Fibroblast of lung (primary cell): Measurements from ENCODE around the gene RPS16. TPM values are rescaled to one million over a fixed set of nuclear protein-coding genes. Genes with fewer than 3 reads are reported as not detected.

Source experiments
- DNase-seq, 2 donors: peaks; one replicate each; pipeline versions ENCODE4 v3.0.0 to v3.0.0-alpha.2; 2010; ENCODE audit warnings: low read depth in 2 of 2
- H2AFZ ChIP-seq: 2 replicates; pipeline ENCODE4 v1.5.1; 2012; ENCODE audit warnings: low read length, control low read depth, inconsistent platforms
- H3K27ac ChIP-seq: 2 replicates; pipeline ENCODE4 v1.5.1; 2011; ENCODE audit warnings: low read length, control low read depth; ENCODE audit not compliant: insufficient read depth
- H3K27me3 ChIP-seq: 2 replicates; pipeline ENCODE4 v1.5.1; 2011; ENCODE audit warnings: mild to moderate bottlenecking, low read length; ENCODE audit not compliant: control insufficient read depth, insufficient read depth
- H3K36me3 ChIP-seq: 2 replicates; pipeline ENCODE4 v1.5.1; 2011; ENCODE audit warnings: low read length; ENCODE audit not compliant: control insufficient read depth, insufficient read depth
- H3K4me1 ChIP-seq: 2 replicates; pipeline ENCODE4 v1.5.1; 2011; ENCODE audit warnings: low read length; ENCODE audit not compliant: control insufficient read depth, insufficient read depth; ENCODE audit errors: extremely low read depth
- H3K4me2 ChIP-seq: 2 replicates; pipeline ENCODE4 v1.5.1; 2011; ENCODE audit warnings: low read length, control low read depth; ENCODE audit not compliant: insufficient read depth; ENCODE audit errors: extremely low read depth
- H3K4me3 ChIP-seq, 4 experiments: fragments of 200-600 bp in 1 of 4; sonication (generic) in 1 of 4; replicated peaks in 1 of 4; 2 replicates each; pipeline ENCODE4 v1.5.1; 2011 to 2016; ENCODE audit warnings: low read length in 4 of 4, low read depth in 3 of 4, mild to moderate bottlenecking in 3 of 4, control low read depth in 2 of 4, inconsistent platforms in 1 of 4, mixed read lengths in 1 of 4; ENCODE audit not compliant: insufficient read depth in 1 of 4; ENCODE audit errors: control extremely low read depth in 1 of 4
- H3K79me2 ChIP-seq: 2 replicates; pipeline ENCODE4 v1.5.1; 2012; ENCODE audit warnings: mild to moderate bottlenecking, low read length, inconsistent platforms; ENCODE audit not compliant: control insufficient read depth, insufficient read depth
- H3K9ac ChIP-seq: 2 replicates; pipeline ENCODE4 v1.5.1; 2011; ENCODE audit warnings: mild to moderate bottlenecking, low read length, control low read depth; ENCODE audit not compliant: insufficient read depth
- H3K9me3 ChIP-seq: 2 replicates; pipeline ENCODE4 v1.5.1; 2012; ENCODE audit warnings: low read depth, low read length; ENCODE audit not compliant: control insufficient read depth, insufficient read depth
- H4K20me1 ChIP-seq: 2 replicates; pipeline ENCODE4 v1.5.1; 2011; ENCODE audit warnings: low read length; ENCODE audit not compliant: control insufficient read depth, insufficient read depth; ENCODE audit errors: extremely low read depth
- CTCF ChIP-seq, 2 donors: IDR thresholded peaks in 1 of 2; conservative IDR thresholded peaks in 1 of 2; 1 replicate in 1 of 2; 2 replicates in 1 of 2; pipeline ENCODE4 v1.5.1; 2011 to 2012; ENCODE audit warnings: low read length in 2 of 2, control low read depth in 1 of 2, inconsistent platforms in 1 of 2, low read depth in 1 of 2, mild to moderate bottlenecking in 1 of 2
- EZH2 ChIP-seq: IDR thresholded peaks from 2 replicates; pipeline ENCODE4 v1.5.1; 2012; ENCODE audit warnings: low read length, control low read depth, mild to moderate bottlenecking; ENCODE audit errors: missing control alignments
- polyA plus RNA-seq, 2 donors: library from polyadenylated mRNA; depleted of rRNA in 1 of 2; stranded (reverse) in 1 of 2; unstranded in 1 of 2; fragments of >200 nt; gene quantifications; 2 replicates each; pipeline ENCODE4 v1.2.1, GENCODE V29; 2011 to 2012; ENCODE audit warnings: missing spikeins in 1 of 2
- total RNA-seq: library from RNA; depleted of rRNA; stranded (reverse); fragments of >200 nt; gene quantifications from 2 replicates; pipeline ENCODE4 v1.2.1, GENCODE V29; 2014

RPS16 gene
- total and polyA plus RNA-seq, 2 donors (not counting 1 experiment from before 2014, with no cell fraction given): 149 to 1,704 TPM

GRCh38 chr19:39410831-39411080, 25.0 kb downstream of the RPS16 start:
- Histone ChIP-seq H3K27me3 (no peaks in the 10 kb centered on the region), H2AFZ (no peak overlapping the region), H3K9me3 (no peaks in the 10 kb centered on the region), H4K20me1 (peaks cover 6% of the 10 kb centered on the region), H3K4me1 (peaks cover 19% of the 10 kb centered on the region), H3K79me2 (peaks cover 49% of the 10 kb centered on the region), H3K4me2 (peak overlapping the region; percentile 76), H3K4me3 (peak overlapping the region in 3 of 4 experiments; percentile 40 to 98 (median 47)), H3K27ac (peak overlapping the region; percentile 97), H3K36me3 (peaks cover 15% of the 10 kb centered on the region), H3K9ac (peak overlapping the region; percentile 98)
- TF ChIP-seq CTCF (conservative IDR thresholded peaks at IDR 0.05 in 1 of 2, IDR thresholded peaks at IDR 0.05 in 1 of 2; ENCODE audit: low read depth in 1 of 2, low read length in 2 of 2): no peak
- TF ChIP-seq EZH2: no peak
- no peak for DNase-seq

- H3K9me3 ChIP-seq: no peaks in the 10 kb centered on the region
- peak overlapping the region; percentile 97 for H3K27ac ChIP-seq
- peaks cover 52% of the 10 kb centered on the region for H3K79me2 ChIP-seq
- peak overlapping the region; percentile 40 to 98 (median 72) for H3K4me3 ChIP-seq
- peak overlapping the region; percentile 76 for H3K4me2 ChIP-seq
- H2AFZ ChIP-seq: no peak overlapping the region
- DNase-seq: peak; percentile 73 to 91
- H3K36me3 ChIP-seq: peaks cover 15% of the 10 kb centered on the region
- H3K27me3 ChIP-seq: no peaks in the 10 kb centered on the region
- H3K4me1 ChIP-seq: peaks cover 18% of the 10 kb centered on the region
- peak overlapping the region; percentile 98 for H3K9ac ChIP-seq
- no peak for TF ChIP-seq EZH2
- peaks cover 6% of the 10 kb centered on the region for H4K20me1 ChIP-seq
Measured at GRCh38 chr19:39410017-39410830, 25.5 kb downstream of the RPS16 start.

GRCh38 chr19:39409208-39410016, 26.3 kb downstream of the RPS16 start:
- Histone ChIP-seq H3K36me3 (peaks cover 12% of the 10 kb centered on the region), H3K27me3 (no peaks in the 10 kb centered on the region), H3K9me3 (no peaks in the 10 kb centered on the region), H3K9ac (peak overlapping the region; percentile 98), H3K27ac (peak overlapping the region; percentile 97), H2AFZ (no peak overlapping the region), H3K4me2 (peak overlapping the region; percentile 83), H3K4me3 (peak overlapping the region; percentile 79 to 98 (median 96)), H3K79me2 (peaks cover 43% of the 10 kb centered on the region), H4K20me1 (peaks cover 6% of the 10 kb centered on the region), H3K4me1 (peaks cover 14% of the 10 kb centered on the region)
- DNase-seq: peak in 1 of 2 donors; percentile 60
- no peak for TF ChIP-seq CTCF (conservative IDR thresholded peaks at IDR 0.05 in 1 of 2, IDR thresholded peaks at IDR 0.05 in 1 of 2; ENCODE audit: low read depth in 1 of 2, low read length in 2 of 2)
- TF ChIP-seq EZH2: no peak
